Skin of body (tissue), 2 donors: ENCODE data around the gene PDE11A. TPM values are rescaled to one million over a fixed set of nuclear protein-coding genes. Genes with fewer than 3 reads are reported as not detected.
"Not testable (repeated sequence)": the region's sequence is repeated elsewhere in the genome, so short reads cannot be mapped to it uniquely, and the experiment has no call there.

Experiments used
- DNase-seq: peaks from one replicate; lab custom pipeline; 2025; lab: John Stamatoyannopoulos, UW
- total RNA-seq: library from RNA; depleted of rRNA; stranded (reverse); fragments of >200 nt; gene quantifications from one replicate; pipeline ENCODE4 v1.2.3, GENCODE V29; 2014

The PDE11A gene
- total RNA-seq, 1 donor from 2014 or later: 0.39 TPM

- no peak for DNase-seq
These were observed 62.8 kb downstream of the PDE11A start for GRCh38 chr2:178009813-178010212.

DNA sequence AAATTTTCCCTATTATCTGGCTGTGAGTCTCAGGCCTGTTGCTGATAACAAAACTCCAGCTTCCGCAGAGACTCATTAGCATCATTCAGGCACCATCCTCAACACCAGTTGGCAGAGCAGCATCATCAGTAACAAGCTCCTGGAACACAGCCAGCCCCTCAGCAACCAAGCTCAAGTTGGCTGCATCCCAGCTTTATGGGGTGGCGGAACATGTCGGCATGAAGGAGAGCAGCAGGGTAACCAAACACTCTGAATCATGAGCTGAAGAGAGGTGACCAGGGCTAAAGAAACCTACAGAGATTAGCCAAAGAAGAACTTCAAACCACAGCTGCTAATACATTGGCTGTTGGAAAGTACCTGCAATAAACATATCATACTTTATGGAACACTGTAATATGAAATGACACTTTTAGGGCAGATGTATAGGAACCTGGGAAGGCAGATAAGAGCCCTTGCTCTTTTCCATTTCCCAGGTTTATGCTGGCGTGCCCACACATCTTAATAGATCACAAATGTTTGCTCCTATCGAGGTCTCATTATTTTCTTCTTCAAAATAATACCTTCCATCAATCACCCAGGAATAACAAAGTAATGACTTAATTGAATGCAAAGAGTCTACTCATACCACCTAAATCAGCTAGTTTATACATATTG lies 63.8 kb downstream of the PDE11A start:
- no peak for DNase-seq

DNA sequence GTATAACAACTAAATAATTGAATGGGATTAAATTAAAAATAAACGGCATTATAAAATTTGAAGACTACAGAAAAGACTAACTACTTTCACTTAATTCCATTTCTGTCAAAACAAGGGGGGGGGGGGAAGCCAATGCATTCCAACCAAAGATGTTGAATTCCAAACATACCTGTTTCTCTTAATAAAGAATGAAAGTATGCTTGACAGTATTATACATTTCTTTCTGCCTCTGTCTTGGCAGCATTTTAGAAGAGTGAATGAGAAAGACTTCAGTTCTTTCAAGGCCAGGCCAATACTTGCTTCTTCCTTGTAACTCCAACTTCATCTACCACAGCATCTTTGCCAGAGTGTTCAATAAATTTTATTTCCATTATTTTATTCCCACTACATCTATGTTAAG lies 65.9 kb downstream of the PDE11A start:
- DNase-seq: no peak

DNA sequence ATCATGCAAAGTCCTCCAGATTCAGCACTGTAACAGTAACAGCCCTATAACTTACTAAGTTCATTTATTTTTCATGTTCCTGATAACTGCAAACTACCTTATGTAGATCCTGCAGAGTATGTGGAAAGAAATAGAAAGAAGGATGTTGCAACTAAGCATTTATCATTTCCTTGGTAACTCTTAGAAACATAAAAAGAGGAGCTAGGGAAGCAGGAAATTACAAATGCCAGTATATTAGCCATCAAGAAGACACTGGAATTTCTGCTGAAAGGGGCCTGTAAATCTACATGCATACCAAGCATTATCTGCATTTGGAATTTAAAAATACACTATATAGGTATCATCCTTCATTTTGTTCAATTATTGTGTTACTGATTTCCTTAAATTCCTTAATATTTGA lies 66.8 kb downstream of the PDE11A start:
- DNase-seq: no peak

DNA sequence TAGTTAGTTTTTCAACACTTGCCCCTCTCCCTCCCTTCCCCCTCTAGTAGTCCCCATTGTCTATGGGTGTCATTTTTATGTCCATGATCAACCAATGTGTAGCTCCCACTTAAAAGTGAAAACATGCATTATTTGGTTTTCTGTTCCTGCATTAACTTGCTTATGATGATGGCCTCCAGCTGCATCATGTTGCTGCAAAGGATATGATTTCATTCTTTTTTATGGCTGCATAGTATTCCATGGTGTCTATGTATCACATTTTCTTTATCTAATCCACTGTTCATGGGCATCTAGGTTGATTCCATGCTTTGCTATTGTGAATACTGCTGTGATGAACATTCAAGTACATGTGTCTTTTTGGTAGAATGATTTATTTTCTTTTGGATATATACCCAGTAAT lies 70.5 kb downstream of the PDE11A start:
- DNase-seq: no peak

DNA sequence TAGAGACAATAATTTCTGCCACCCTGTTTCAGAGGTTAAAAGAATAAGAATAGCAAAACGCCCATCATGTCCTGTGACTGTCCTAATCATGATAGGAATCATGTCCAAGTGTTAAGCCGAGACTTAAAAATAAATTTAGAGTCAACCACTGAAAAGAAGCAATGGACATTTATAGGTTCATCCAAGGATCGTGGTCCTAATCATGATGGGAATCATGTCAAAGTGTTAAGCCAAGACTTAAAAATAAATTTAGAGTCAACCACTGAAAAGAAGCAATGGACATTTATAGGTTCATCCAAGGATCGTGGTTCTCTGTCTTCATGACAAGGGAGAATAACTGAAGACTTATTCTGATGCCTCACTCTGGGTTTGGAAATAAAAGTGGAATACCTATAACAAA lies 73.6 kb downstream of the PDE11A start:
- no peak for DNase-seq

DNA sequence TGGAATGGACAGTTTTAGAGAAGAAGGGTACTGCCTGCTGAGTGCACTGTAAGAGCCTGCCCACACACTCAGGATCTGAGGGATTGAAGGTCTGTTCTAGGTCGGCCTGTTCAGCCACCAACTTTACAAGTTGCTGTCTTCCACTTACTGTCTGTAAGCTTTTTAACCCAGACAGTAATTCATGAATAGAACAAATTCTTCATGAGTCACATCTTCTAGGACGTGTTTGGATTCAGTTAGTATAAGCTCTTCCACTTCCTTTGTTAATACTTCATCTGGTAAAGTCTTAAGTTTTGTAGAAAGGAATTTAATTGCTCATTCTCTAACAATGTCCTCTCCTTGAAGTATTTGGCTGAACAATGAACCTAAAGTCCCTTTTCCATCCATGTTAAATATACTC lies 74.6 kb downstream of the PDE11A start:
- no peak for DNase-seq

DNA sequence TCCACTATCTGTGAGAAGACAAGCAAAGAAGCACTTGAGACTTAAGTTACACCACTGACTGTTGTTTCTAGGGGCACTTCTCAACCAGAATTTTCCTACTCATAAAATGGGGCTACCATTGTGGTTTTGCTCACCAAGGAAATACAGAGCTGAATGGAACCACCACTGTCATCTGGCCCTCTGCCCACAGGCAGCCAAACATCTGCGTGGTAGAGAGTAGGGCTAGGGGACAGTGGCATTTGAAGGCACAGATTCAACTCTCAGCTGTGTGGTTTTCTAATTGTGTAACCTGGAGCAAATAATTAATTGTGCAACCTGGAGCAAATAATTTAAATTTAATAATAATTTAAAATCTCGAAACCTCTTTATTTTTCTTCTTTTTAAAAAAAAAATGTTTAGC lies 79.6 kb downstream of the PDE11A start:
- DNase-seq: no peak

GRCh38 chr2:177989029-177989885 lies 83.3 kb downstream of the PDE11A start:
- no peak for DNase-seq

DNA sequence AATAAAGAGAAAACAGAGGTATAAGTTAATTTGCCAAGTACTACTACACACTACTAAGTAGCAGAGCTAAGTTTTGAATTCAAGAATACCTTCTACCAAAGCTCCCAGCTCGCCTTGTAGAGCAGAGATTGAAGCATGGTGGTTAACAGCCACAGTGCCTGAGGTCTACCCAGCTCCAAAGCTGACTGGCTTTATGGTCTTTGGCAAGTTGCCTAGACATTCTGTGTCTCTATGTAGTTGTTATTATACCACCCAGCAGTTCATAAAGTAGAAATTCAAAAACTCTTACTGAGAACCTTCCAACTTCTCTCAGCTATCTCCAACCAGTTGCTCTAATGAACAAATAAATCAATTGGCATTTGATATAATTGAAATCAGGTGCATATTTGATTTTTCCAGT lies 87.8 kb downstream of the PDE11A start:
- DNase-seq: no peak

- DNase-seq: no peak
These were observed 89.3 kb downstream of the PDE11A start for GRCh38 chr2:177983183-177983788.

DNA sequence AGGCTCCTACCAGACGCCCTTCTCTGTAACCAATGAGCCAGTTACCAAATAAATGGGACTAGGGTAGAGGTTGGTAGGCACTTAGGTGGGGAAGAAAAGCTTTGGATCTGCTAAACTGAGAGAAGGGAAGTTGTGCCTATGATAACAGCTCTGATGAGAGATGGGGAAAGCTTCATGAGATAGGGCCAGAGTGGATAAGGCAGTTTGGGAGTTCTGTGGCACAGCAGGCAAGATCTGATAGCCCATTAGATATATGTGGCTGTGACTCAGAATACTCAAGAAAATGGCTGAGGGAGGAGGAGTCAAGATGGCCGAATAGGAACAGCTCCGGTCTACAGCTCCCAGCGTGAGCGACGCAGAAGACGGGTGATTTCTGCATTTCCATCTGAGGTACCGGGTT lies 99.8 kb downstream of the PDE11A start:
- DNase-seq: no peak

- DNase-seq: no peak
These were observed 100.5 kb downstream of the PDE11A start for GRCh38 chr2:177972123-177972522.

DNA sequence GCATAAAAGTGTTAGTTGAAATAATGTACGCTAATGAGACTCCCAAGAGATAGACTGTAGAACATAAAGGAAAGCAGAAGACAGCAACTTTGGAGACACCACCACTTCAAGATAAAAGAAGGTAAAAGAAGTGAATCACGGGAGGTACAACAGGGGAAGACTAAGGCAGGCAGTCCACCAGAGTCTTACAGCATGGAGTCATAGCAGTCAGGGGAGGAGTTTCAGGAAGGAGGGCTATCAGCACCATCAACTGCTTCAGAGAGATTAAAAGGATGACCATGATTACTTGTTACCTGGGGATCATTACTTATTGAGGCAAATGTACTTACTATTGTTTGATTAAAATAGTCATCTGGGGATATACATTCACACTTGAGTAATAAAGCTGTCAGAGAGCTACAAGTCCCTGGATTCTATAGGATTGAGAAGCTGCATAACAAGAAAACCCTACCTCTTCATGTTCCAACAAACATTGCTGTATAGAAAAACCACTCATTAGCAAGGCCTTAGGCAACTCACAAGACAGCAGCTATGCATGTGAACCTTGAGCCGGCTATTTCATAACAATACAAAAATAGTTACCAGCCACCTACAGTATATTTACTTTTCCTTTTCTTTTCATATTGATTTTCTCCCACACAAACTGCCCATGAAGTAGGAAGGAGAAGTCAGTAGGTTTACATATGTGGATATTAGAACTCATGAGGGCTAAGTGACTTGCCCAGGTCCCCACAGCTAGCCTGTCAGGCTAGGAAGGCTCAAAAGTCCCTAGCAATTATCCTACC lies 101.7 kb downstream of the PDE11A start:
- DNase-seq: no peak

DNA sequence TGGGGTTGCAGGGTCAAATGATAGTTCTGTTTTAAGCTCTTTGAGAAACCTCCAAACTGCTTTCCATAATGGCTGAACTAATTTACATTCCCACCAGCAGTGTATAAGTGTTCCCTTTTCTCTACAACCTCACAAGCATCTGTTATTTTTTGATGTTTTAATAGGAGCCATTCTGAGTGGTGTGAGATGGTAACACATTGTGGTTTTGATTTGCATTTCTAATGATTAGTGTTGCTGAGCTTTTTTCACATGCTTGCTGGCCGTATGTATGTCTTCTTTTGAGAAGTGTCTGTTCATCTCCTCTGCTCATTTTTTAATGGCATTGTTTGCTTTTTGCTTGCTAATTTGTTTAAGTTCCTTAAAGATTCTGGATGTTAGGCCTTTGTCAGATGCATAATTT lies 107.7 kb downstream of the PDE11A start:
- DNase-seq: no peak

GRCh38 chr2:177952151-177952550 lies 120.4 kb downstream of the PDE11A start:
- DNase-seq: no peak

DNA sequence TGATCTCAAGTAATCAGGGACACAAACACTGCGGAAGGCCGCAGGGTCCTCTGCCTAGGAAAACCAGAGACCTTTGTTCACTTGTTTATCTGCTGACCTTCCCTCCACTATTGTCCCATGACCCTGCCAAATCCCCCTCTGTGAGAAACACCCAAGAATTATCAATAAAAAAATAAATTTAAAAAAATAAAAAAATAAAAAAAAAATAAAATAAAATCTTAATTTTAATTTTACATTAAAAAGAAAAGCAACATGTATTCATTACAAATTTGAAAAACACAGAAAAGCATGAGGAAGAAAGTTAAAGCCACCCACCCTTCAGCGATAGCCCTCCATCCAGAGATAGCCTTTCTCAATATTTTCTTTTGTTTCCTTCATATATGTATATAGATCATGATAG lies 125.0 kb downstream of the PDE11A start:
- not testable (repeated sequence) for DNase-seq

DNA sequence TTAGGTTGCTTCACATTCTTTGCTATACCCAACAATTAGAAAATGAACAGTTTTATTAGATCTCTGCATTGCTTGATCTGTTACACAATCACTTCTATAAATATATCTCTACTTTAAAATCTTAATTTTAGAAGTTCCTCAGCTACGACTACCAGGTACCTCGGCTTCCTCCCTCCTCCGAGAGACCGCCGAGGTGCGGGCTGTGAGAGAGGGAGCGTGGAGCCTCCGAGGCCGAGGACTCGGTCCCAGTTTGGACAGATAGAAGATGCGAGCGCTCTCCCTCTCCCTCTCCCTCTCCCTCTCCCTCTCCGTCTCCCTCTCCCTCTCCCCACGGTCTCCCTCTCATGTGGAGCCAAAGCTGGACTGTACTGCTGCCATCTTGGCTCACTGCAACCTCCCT lies 128.0 kb downstream of the PDE11A start:
- not testable (repeated sequence) for DNase-seq

- no peak for DNase-seq
These were observed 129.8 kb downstream of the PDE11A start for GRCh38 chr2:177942731-177943130.

DNA sequence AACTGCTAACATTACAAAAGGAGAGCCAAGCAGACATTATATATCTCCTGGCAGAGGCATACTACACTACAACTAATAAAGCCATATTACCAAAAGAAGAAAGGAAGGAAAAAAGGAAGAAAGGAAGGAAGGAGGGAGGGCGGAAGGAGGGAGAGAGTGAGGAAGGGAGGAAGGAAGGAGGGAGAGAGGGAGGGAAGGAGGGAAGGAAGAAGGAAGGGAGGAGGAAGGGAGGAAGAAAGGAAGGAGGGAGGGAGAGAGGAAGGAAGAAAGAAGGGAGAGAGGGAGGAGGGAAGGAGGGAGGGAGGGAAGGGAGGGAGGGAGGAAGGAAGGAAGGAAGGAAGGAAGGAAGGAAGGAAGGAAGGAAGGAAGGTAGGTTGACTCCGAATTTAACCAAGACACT lies 133.4 kb downstream of the PDE11A start:
- DNase-seq: no peak

DNA sequence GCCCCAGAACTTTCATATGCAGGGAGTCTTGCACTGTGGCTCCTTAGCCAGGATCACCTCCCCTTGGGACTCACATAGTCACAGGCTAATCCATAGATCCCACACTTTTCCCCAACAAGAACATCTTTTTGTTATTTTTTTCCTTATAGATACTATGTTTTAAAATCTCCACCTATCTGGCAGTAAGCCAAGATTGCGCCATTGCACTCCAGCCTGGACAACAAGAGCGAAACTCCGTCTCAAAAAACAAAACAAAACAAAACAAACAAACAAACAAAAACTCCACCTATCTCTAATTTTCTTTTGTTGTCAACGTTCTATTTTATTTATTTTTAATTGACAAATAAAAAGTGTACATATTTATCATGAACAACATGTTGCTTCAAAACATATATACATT lies 141.7 kb downstream of the PDE11A start:
- DNase-seq: no peak
